Hematopoietic multipotent progenitor cell treated with erythropoietin and hydrocortisone succinate and interleukin-3 and kit ligand, for 4 days (in vitro differentiated cells): ENCODE measurements around the gene KANK4.

Experiments
- DNase-seq: peaks from one replicate; pipeline ENCODE4 v3.0.0-alpha.2; 2015

Gene KANK4

DNA sequence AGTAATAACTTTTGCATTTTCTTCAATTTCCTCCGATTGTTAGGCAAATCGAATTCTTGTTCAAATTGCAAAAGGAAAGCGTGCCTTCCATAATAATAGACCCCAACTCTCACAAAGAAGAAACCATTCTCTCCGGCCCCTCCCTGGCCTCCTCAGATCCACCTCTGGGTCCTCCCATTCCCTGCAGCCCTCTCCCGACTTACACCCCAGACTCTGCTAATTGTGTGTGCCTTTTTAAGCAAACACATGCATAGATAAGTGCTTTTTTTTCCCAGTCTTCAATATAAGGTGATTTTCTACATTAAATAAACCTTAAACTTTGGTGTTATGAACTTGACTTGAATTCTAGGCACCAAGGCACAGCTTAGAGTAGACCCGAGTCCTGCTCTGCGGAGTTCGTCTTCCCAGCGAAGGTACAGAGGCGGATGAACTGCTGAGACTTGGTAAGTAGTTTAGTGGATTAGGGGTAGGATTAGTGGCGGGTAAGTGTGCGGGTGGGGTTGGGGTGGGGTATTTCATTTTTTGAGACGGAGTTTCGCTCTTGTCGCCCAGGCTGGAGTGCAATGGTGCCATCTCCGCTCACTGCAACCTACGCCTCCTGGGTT, 123.0 kb downstream of the KANK4 start:
- DNase-seq, result no peak

- DNase-seq, result no peak
Measured at GRCh38 chr1:62194651-62195544, 124.3 kb downstream of the KANK4 start, which contains the start of gene L1TD1. L1TD1 (plus strand) TSS chr1:62194849; CDS start chr1:62206629, 11,780 bp downstream.

GRCh38 chr1:62188111-62188510, 131.1 kb downstream of the KANK4 start:
- DNase-seq, result no peak

GRCh38 chr1:62187548-62187947, 131.7 kb downstream of the KANK4 start:
- DNase-seq, result no peak
